HG02885 (cell line): ENCODE data around the gene CELA3A.
"Not testable (repeated sequence)": the region's sequence is repeated elsewhere in the genome, so short reads cannot be mapped to it uniquely, and the experiment has no call there.

ENCODE experiments used
- ATAC-seq: cut with Tn5 transposase; IDR thresholded peaks from one replicate; pipeline ENCODE4 v1.9.1; 2021; ENCODE audit warnings: mild to moderate bottlenecking; ENCODE audit not compliant: unreplicated experiment, poor library complexity

The CELA3A gene

DNA sequence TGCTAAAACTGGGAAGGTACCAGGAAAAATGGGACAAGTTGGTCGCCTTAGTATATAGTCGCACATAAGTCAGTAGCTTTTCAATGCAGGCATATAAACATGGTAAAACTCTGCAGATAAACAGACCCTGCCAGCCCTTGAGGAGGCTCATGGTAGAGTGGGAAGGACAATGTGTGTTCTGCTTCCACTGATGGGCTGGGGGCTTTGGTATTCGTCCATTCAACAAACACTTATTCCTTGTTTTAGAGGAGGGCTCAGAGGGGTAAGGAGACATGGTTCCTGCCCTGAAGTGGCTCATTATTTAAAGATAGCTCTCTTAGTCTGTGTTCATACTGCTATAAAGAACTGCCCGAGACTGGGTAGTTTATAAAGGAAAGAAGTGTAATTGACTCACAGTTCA lies 11.3 kb downstream of the CELA3A start:
- ATAC-seq, result not testable (repeated sequence)

DNA sequence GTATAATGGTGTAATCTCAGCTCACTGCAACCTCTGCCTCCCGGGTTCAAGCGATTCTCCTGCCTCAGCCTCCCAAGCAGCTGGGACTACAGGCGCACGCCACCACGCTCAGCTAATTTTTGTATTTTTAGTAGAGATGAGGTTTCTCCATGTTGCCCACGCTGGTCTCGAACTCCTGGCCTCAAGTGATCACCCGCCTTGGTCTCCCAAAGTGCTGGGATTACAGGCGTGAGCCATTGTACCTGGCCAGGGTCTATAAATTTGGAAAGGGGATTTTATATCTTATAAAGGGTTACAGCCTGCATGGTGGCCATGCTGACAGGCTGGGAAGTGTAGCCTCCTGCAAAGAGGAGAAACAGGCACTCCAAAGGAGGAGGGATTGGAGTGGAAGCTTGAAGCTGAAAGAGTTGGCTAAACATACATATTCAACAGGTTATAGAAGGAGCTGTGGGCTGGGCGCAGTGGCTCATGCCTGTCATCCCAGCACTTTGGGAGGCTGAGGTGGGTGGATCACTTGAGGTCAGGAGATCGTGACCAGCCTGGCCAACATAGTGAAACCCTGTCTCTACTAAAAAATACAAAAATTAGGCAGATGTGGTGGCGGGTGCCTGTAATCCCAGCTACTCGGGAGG lies 13.2 kb downstream of the CELA3A start:
- not testable (repeated sequence) for ATAC-seq

DNA sequence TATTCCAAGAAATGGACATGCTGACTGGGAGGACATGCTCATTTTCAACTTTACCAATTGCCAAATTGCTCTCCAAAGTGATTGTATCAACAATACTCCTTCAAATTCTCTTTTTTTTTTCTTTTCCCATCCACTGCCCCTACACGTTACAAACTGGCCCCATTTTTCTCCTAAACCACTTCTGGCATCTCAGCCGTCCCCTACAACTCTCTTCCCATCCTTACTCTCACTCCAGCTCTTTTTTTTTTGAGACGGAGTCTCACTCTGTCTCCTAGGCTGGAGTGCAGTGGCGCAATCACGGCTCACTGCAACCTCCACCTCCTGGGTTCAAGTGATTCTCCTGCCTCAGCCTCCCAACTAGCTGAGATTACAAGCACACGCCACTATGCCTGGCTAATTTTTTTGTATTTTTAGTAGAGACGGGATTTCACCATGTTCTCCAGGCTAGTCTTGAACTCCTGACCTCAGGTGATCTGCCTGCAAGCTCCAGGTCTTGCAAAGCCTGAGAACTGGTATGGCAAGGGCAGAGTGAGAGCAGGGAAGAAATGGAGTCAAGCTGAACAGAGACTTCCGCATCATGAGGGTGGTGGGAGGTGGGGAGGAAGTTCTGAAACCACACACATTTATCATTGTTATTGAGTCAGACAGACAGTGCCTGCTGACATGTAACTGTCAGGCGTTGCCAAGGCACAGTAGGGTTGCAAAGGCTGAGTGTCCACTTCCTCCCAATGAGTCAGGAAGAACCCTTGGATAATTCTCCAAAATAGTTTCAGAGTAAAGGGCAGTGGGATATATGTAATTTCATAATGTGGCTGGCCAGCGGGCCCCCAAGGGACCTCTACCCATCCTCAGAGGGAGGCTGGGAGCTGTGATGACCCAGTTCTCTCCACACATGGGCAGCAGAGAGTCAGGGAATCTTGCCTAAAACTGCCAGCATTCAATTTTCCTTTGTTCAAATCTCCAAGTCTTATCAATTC lies 17.4 kb downstream of the CELA3A start:
- no peak for ATAC-seq

DNA sequence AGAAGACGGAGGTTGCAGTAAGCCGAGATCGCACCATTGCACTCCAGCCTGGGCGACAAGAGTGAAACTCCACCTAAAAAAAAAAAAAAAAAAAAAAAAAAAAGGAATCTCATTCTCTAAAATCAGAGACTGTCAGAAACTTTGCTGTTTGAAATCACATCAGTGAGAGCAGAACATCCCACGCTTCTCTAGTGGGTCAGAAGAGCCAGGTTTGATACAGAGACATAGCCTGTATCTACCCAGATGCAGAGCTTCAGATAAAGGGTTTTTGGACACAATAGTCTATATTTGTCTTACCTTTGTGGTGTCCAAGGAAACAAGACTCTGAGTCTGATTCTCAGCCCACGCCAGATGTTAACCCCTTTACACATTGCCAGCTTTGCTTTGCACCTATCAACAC lies 19.6 kb downstream of the CELA3A start:
- ATAC-seq, result no peak

DNA sequence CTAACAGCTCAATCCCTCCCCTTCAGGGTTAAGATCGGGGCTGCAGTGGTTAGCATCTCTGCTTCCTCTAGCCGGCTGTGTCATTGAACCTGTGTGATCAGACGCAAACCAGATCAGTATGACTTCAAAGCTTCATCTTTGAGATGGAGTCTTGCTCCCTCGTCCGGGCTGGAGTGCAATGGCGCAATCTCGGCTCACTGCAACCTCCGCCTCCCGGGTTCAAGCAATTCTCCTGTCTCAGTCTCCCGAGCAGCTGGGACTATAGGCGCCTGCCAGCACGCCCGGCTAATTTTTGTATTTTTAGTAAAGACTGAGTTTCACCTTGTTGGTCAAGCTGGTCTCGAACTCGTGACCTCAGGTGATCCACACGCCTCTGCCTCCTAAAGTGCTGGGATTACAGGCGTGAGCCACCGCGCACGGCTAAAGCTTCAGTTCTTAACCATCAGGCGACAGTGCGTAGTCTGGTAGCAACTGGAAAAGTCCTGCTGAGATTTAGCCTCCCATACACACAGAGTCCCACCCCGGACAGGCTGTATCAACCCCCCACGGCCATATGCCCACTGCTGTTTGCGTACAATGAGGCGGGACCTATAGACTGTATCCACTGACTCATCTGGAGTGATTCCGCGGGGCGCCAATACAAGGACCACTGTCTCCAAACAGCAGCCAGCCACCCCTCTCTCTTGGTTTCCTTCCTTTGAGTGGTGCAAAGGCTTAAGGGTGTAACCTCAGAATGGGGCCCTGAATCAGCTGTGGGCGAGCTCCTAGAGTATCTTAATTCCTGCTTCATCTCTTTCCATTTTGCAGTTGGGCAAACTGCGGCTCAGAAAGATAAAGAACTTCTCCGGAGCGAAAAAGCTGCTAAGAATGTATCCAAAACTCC lies 23.3 kb downstream of the CELA3A start:
- ATAC-seq, result peak; percentile 34

DNA sequence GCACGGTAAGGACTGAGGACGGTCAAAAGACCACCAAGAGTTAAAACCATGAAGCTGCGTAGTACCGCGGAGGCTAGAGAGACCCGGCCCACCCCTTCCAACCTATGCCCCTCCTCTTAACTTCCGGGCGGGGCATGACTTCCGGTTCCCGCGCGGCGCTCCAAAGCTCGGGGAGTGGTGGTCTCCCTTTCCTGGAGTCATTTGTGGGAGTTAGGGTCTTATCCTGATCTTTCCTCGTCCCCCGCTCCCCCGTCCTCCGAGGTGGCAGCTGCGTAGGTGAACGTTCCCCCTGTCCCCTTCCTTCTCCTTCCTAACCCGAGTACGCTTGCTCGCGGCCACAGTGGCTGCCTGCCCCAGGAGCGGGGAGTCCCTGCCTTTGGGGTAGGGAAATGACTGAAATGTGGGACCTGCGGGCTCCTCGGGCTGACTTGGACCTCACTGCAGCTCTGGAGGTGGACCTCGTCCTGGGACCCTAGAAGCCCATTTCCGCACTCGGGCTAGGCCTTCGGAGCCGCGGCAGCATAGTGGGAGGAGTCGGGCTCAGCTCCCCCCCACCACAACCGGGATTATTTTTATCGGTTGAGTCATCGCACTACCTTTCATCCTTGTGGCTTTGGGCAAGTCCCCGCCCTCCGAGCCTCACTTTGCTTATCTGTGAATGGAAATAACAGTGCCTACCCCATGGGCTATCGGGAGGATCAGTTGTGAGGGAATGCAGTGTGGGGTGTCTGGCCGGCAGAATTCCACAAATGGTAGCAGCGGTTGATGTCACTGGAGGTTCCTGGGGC lies 24.1 kb downstream of the CELA3A start:
- peak; percentile 77 for ATAC-seq

DNA sequence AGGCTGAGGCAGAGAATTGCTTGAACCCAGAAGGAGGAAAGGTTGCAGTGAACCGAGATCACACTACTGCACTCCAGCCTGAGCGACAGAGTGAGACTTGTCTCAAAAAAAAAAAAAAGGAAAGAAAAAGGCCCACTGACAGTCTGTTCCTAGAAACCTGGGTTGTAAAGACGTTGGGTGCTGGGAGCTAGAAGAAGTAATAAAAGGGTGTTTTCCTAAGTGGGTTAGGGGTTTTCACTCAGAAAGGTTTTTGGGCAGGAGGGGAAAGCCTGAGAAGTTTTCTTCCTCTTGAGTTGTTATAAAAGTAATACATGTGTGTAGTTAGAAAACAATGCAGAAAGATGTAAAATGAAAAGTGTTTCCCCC lies 25.4 kb downstream of the CELA3A start:
- no peak for ATAC-seq

DNA sequence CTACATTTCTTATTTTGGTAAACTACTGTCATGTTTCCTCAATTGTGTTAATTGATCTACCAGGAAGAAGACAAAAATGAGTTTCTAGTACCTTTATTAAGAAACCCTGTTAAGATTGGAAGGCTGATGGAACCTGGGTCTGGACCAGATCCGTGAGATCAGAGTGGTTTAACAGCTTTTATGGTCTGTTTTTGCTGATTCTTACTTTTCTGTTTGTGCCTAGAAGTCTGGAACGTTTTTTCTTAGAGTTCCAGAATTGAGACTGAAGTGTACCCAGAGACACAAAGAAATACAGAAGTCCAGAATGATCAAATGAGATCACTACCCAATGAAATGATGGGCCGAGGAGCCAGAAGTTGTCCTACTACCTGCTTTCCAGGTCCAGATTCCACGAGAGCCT lies 28.6 kb downstream of the CELA3A start:
- no peak for ATAC-seq

DNA sequence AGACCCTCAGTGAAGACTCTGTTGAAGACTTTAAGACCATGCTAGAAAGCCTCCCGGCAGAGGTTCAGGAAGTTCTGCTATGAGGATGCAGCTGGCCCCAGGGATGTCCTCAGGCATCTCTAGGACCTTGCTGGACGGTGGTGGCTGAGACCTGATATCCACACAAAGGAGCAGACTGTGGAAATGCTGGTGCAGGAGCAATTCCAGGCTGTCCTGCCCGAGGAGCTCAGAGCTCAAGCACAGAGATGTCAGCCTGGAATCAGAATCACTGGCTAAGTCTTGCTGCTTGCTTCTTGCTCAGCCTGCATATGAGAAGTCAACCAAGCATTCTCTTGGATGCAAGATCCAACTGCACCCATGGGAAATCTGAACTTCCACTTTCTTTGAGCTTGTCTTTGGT lies 29.0 kb downstream of the CELA3A start:
- ATAC-seq, result no peak

DNA sequence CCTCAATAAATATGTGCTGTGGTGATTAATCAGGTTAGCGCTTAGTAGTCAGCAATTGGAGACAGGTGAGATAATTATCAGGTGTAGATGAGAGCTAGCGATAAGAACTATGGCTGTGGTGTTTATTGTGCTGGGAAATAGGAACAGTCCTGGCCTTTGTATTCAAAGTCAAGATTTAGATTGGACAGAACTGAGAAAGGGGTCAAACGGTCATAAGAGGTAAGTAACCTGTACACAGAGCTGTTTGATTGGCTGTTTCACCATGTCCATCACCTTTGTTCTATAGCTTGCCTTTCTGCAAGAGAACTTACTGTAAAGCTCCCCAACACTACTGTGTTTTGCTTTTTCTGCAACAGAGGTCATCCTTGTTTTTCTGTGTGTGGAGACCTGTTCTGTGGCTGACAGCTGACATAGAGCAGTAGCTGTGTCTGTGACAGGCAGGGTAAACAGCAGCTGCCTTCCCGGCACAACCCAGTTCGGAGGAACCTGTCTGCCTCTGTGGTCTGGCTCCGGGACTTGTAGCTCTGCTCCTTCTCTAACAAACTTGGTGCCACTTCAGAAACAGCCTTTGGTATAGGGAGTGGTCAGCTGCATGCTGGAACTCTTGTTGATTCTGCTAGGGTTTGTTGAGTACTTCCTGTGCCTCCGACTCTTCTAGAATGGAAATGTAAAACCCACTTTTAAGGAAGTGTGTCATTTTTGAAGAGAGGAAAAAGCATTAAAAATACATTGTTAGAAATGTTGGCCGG lies 29.9 kb downstream of the CELA3A start:
- ATAC-seq, result no peak

DNA sequence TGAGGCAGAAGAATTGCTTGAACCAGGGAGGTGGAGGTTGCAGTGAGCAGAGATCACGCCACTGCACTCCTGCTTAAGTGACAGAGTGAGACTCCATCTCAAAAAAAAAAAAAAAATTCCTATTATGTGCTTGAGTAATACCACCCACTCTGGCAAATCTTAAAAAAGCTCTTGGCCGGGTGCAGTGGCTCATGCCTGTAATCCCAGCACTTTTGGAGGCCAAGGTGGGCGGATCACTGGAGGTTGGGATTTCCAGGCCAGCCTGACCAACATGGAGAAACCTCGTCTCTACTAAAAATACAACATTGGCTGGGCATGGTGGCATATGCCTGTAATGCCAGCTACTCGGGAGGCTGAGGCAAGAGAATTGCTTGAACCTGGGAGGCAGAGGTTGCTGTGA lies 33.4 kb downstream of the CELA3A start:
- not testable (repeated sequence) for ATAC-seq

DNA sequence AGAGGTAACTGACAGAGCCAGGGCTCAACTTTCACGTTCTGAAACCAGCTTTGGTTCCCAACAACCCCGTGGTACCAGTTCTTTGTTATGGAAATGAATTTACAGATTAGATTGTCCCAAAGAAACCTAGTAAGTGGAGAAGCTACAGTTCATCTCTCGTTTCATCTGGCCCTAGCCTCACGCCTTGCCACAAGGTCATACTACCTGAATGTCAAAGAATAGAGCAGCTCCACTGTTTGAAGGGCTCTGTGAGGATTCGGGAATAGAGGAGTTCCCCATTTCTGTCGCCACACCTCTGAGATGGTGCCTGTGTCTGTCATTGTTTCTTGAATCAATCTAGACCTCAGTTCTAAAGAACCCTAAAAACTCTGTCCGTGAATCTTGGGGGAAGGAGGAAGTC lies 36.1 kb downstream of the CELA3A start:
- no peak for ATAC-seq

DNA sequence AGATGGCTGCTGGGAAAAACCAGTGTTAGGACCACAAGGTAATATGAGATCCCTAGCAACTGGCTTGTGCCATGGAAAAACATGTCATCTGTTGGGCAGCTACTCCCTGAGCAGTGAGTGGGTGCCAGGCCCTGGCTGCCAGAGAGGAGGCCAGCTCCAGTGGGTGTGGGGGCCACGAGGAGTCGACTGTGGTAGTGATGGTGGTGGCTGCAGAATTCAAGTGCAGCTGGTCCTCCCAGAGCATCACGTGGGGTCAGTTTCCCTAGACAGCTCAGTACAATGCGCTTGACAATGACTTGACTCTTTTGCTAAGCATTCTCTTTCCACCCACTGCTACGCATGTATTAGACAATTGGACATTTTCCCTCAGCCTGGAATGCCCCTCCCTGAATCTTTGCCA lies 36.6 kb downstream of the CELA3A start:
- ATAC-seq, result no peak

DNA sequence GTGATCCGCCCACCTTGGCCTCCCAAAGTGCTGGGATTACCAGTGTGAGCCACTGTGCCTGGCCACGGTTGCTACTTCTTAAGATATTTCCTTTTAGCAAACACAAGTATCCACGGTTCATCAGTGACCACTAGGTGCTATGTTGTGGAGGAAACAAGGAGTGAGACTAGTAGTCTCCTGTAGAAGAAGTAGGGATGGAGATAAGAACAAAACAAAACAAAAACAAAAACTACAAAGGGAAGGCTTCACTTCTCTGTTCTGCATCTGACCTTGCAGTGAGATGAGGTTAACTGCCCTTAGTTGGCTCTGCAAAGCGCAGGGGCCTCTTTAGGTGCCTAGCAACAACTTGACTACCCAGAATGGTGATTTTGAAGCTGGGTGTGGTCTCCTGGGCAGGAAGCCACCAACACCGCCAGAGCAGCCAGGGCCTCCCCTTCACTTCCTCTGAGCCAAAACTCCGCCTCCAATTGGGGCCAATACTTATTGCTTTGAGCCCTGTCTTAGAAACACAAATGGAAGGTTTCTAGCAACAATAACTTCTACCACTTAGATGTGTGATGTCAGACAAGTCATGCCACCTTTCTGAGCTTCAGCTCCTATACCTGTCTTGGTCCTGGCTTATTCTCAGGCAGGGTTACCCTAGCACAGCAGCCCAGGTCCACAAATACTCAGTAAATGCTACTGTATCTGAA lies 38.3 kb downstream of the CELA3A start:
- peak; percentile 98 for ATAC-seq

DNA sequence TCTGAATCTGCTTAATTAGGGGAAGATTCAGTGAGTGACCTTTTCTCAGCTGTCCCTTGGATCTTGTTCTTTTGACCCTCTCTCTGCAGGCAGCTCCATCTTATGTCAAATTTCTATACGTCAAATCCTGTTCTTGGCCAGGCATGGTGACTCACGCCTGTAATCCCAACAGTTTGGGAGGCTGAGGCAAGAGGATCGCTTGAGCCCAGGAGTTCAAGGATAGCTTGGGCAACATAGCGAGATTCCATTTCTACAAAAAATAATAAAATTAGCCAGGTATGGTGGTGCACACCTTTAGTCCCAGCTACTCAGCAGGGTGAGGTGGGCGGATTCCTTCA lies 38.8 kb downstream of the CELA3A start:
- no peak for ATAC-seq

DNA sequence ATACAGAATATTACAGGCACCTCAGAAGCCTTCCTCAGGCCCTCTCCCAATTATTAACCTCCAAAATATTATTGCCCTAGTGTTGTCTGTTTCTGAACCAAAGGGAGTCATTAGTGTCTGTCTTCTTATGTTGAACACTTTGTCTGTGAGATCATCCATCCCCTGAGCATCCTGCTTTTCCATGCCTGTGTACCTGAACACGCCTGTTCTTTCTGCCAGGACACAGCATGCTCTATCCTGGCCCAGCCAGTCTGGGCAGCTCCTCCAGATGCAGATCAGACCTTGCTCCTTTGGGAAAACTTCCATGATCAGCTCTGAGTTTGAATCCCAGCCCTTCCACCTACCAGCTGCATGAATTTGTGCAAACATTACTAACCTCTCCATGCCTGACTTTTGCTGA lies 40.0 kb downstream of the CELA3A start:
- no peak for ATAC-seq

DNA sequence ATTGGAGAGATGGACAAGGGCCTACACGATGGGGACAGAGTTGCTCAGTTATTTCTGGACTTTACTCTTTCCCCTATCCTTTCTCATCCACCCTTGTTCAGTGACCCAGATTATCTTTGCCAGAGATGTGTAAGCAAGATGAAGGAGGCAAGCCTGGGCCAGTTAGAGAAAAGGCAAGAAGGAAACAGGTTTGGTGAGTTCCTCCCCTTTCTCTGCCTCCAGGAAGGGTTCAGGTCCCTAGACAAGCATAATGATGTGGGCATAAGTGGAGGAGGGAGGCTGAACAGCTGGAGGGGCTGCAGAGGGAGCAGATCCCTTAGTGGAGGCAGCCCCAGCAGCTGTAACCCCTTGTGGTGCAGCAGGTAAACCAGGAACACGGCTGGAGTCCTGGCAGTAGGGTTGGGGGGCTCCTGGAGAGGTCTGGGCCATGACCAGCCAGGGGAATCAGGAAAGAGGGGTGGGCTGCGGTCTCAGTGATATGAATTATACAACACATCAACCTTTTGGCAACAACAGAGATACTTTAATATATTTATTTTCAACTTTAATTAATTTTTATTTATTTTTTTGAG lies 41.8 kb downstream of the CELA3A start:
- ATAC-seq, result no peak

DNA sequence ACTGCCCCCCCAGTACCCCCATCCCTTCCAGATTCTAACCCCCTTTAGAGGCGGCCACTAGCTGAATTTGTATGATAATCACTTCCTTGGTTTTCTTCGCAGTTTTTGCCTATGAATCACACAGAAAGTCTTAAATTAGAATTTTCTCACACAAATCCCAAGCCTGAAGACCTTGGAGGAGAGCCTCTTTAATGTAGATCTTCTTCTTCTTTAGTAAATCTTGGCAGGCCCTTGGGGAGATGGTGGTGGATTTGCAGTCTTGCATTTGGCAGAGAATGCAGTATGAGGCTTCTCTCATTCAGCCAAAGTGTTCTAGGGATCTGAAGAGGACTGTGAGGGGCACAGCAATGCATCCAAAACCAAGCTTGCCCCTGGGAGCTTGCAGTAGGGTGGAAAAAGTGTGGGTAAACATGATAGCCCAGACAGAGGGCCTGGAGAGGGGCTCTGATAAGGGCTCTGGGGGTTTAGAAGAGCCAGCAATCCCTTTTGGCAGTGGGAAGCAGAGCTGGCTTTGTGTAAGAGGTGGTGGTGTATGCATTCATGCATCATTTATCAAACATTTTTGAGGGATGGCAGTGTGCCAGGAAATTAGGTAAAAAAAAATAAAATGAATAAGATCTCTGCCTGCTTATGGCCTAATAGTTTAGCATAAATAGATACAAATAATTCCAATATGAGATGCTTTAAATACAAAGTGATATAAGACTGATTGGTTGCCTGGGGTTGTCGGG lies 43.4 kb downstream of the CELA3A start:
- no peak for ATAC-seq
